ENCODE measurements around the gene TP53BP1.

TP53BP1 gene

DNA sequence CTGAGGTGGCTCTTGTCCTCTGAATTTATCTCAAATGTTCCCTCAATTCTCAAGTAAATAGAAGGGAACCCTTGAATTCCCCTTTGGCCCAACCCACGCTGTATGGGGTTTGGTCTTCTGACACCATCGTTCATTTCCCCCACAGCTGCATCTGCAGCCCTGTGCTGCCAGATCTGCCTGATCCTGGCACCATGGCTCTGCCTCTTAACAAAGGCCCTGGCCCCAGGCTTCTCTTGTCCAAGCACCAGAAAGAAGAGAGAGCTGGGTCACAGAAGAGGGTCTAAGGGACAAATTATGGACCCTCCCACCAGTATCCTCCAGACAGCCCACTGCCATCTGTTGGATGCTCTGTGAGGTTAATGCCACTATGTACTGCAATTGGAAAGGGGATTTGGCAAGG, 26.2 kb upstream of the TP53BP1 start:
- Histone ChIP-seq H2AFZ (ENCODE audit: low read length) (no peak overlapping the region), H3K79me2 (ENCODE audit: insufficient read depth, low read length) (no peaks in the 10 kb centered on the region), H4K20me1 (ENCODE audit: insufficient read depth, low read length) (no peaks in the 10 kb centered on the region), H3K27me3 (ENCODE audit: insufficient read depth, low read length) (no peaks in the 10 kb centered on the region), H3K9ac (ENCODE audit: low read length) (peak overlapping the region; percentile 70; the same call in 1 of the 2 replicates), H3K27ac (ENCODE audit: low read depth, low read length, poor library complexity, severe bottlenecking) (peak overlapping the region; percentile 71), H3K9me3 (ENCODE audit: low read length) (no peaks in the 10 kb centered on the region), H3K4me2 (ENCODE audit: low read length) (peak overlapping the region; percentile 84), H3K4me1 (ENCODE audit: insufficient read depth, low read length, severe bottlenecking) (peaks cover 38% of the 10 kb centered on the region), H3K36me3 (ENCODE audit: insufficient read depth, low read length) (peaks cover 12% of the 10 kb centered on the region; the same call in 1 of the 2 replicates), H3F3A (ENCODE audit: insufficient read depth, low read length) (no peaks in the 10 kb centered on the region), H3K4me3 (ENCODE audit: low read depth, low read length, poor library complexity, severe bottlenecking) (peak overlapping the region; percentile 81), H3K9me2 (ENCODE audit: low read depth, low read length) (no peaks in the 10 kb centered on the region)
- no peak for TF ChIP-seq EZH2 (IDR thresholded peaks at IDR 0.05; ENCODE audit: borderline replicate concordance, low read length)
- TF ChIP-seq, protein P1, sequence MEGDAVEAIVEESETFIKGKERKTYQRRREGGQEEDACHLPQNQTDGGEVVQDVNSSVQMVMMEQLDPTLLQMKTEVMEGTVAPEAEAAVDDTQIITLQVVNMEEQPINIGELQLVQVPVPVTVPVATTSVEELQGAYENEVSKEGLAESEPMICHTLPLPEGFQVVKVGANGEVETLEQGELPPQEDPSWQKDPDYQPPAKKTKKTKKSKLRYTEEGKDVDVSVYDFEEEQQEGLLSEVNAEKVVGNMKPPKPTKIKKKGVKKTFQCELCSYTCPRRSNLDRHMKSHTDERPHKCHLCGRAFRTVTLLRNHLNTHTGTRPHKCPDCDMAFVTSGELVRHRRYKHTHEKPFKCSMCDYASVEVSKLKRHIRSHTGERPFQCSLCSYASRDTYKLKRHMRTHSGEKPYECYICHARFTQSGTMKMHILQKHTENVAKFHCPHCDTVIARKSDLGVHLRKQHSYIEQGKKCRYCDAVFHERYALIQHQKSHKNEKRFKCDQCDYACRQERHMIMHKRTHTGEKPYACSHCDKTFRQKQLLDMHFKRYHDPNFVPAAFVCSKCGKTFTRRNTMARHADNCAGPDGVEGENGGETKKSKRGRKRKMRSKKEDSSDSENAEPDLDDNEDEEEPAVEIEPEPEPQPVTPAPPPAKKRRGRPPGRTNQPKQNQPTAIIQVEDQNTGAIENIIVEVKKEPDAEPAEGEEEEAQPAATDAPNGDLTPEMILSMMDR (IDR thresholded peaks at IDR 0.05; ENCODE audit: low read length) = no peak

DNA sequence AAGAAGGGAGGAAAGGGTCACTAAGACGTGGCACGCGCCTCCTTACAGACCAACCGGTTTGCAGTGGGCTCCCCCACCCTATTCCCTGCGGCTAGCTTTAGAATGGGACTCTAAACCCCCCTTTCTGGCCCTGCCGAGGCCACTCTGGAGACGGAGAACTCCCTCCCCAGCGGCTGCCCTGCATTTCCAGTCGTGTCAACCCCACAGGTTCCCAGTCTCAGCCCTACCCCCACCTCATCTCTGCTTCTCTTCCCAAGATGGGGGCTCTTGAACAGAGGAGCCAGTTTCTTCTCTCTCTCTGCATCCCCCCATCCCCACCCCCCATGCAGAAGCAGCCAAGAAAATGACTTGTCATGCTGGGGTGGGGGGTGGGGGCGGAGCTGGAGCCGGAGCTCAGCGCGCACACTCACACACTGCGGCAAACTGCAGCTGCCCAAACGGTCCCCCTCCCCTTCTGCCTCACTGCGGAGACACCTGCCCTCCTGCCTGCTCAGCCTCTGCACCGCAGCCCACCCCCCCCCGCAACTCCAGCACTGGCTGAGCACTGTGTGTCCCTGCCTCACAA, 25.3 kb upstream of the TP53BP1 start:
- Histone ChIP-seq H3F3A (ENCODE audit: insufficient read depth, low read length) (no peaks in the 10 kb centered on the region), H3K4me2 (ENCODE audit: low read length) (peak overlapping the region; percentile 84), H3K36me3 (ENCODE audit: insufficient read depth, low read length) (peaks cover 12% of the 10 kb centered on the region; the same call in 1 of the 2 replicates), H4K20me1 (ENCODE audit: insufficient read depth, low read length) (no peaks in the 10 kb centered on the region), H3K9me2 (ENCODE audit: low read depth, low read length) (no peaks in the 10 kb centered on the region), H3K27ac (ENCODE audit: low read depth, low read length, poor library complexity, severe bottlenecking) (peak overlapping the region; percentile 71), H3K4me3 (ENCODE audit: low read depth, low read length, poor library complexity, severe bottlenecking) (peak overlapping the region; percentile 81), H3K27me3 (ENCODE audit: insufficient read depth, low read length) (no peaks in the 10 kb centered on the region), H2AFZ (ENCODE audit: low read length) (no peak overlapping the region), H3K79me2 (ENCODE audit: insufficient read depth, low read length) (no peaks in the 10 kb centered on the region), H3K9me3 (ENCODE audit: low read length) (no peaks in the 10 kb centered on the region), H3K9ac (ENCODE audit: low read length) (peak overlapping the region; percentile 70), H3K4me1 (ENCODE audit: insufficient read depth, low read length, severe bottlenecking) (peaks cover 38% of the 10 kb centered on the region)
- TF ChIP-seq, protein P1 (IDR thresholded peaks at IDR 0.05; ENCODE audit: low read length) = no peak
- no peak for TF ChIP-seq EZH2 (IDR thresholded peaks at IDR 0.05; ENCODE audit: borderline replicate concordance, low read length)

DNA sequence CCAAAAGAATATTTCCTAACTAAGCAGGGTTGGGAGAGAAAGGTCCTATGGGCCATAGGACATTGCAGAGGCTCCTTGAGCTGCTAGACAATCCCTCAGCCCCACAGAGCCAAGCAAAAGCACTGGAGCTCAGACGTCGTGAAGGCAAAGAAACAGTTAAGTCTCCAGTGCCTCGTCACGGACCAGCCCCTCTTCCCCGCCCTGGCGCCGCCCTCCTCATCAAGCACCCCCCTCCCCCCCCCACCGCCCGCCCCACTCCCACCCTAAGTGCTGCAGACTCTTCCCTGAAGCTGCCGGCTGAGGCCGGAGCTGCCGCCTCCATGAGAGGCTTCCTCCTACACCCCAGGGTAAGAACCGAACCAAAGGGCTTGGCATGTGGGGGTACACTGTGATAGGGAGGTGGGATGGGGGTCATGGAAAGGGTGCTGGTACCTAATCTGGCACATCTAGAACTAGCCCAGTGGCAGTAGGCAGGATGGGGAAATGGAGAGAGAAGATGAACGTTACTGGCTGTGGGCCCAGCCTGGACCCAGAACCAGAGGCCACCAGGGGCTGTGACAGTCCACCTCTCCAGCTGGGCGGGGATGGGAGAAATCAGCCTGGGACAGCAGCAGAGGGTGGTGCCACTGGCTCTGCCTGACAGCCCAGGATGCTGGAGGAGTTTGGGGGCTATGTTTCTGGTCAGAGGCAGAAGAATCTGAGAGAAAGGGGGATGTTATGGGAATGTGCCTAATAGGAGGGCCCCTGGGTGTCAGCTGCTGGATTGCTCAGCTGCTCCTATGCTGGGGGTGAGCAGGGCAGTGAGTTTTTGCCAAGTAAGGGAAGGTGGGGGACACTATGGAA, 24.6 kb upstream of the TP53BP1 start, which contains the start of gene MAP1A:
MAP1A (plus strand) TSS at position 255 of the 843 bp plus-strand sequence. CDS start 3,866 bp downstream, outside the sequence.
- peak within 1 kb of the TSS; percentile 71 for H3K27ac ChIP-seq (ENCODE audit: low read depth, low read length, poor library complexity, severe bottlenecking)
- no peaks in the 10 kb centered on the region for H3K27me3 ChIP-seq (ENCODE audit: insufficient read depth, low read length)
- H3K9ac ChIP-seq (ENCODE audit: low read length) = peak within 1 kb of the TSS; percentile 70
- no peak for TF ChIP-seq EZH2 (IDR thresholded peaks at IDR 0.05; ENCODE audit: borderline replicate concordance, low read length)
- TF ChIP-seq, protein P1 (IDR thresholded peaks at IDR 0.05; ENCODE audit: low read length) = no peak
- H3K9me3 ChIP-seq (ENCODE audit: low read length) = no peaks in the 10 kb centered on the region
- peak within 1 kb of the TSS; percentile 84 for H3K4me2 ChIP-seq (ENCODE audit: low read length)
- no peaks in the 10 kb centered on the region for H3K9me2 ChIP-seq (ENCODE audit: low read depth, low read length)
- peak within 1 kb of the TSS; percentile 81 for H3K4me3 ChIP-seq (ENCODE audit: low read depth, low read length, poor library complexity, severe bottlenecking)
- peaks cover 12% of the 10 kb centered on the region; the same call in 1 of the 2 replicates for H3K36me3 ChIP-seq (ENCODE audit: insufficient read depth, low read length)
- no peaks in the 10 kb centered on the region for H3F3A ChIP-seq (ENCODE audit: insufficient read depth, low read length)
- H3K79me2 ChIP-seq (ENCODE audit: insufficient read depth, low read length) = no peaks in the 10 kb centered on the region
- peak within 1 kb of the TSS; percentile 35; the same call in 1 of the 2 replicates for H2AFZ ChIP-seq (ENCODE audit: low read length)
- peaks cover 38% of the 10 kb centered on the region for H3K4me1 ChIP-seq (ENCODE audit: insufficient read depth, low read length, severe bottlenecking)
- H4K20me1 ChIP-seq (ENCODE audit: insufficient read depth, low read length) = no peaks in the 10 kb centered on the region

All from OCI-LY1 (cell line).